HCT116 (cell line): Measurements from ENCODE around the gene DOK5.

Experiments
- EGR1 ChIP-seq: IDR thresholded peaks from 2 replicates; pipeline ENCODE4 v1.6.1; 2012; ENCODE audit warnings: low read depth
- EZH2 ChIP-seq: fragments of 200-600 bp; sonication (generic); IDR thresholded peaks from 2 replicates; pipeline ENCODE4 v1.6.1; 2017; ENCODE audit warnings: antibody characterized with exemption, mixed run types
- ZNF274 ChIP-seq: fragments of 200-500 bp; sonication (Bioruptor generic); IDR thresholded peaks from 2 replicates; pipeline ENCODE4 v1.6.1; 2014; ENCODE audit warnings: mild to moderate bottlenecking, low read depth, low read length, inconsistent platforms
- TF ChIP-seq, protein P1 (sequence below), 3 experiments: fragments of 200-600 bp in 1 of 3; sonication (generic) in 1 of 3; IDR thresholded peaks in 2 of 3; conservative IDR thresholded peaks in 1 of 3; 2 replicates each; pipeline ENCODE4 v1.5.1; 2012 to 2017; ENCODE audit warnings: low read depth in 2 of 3, low read length in 2 of 3, antibody characterized with exemption in 1 of 3, borderline replicate concordance in 1 of 3, control low read depth in 1 of 3, mild to moderate bottlenecking in 1 of 3, mixed read lengths in 1 of 3, mixed run types in 1 of 3, moderate library complexity in 1 of 3; ENCODE audit not compliant: insufficient read depth in 1 of 3
- TF ChIP-seq, protein P2 (sequence below): IDR thresholded peaks from 2 replicates; pipeline ENCODE4 v1.6.1; 2012

DNA sequence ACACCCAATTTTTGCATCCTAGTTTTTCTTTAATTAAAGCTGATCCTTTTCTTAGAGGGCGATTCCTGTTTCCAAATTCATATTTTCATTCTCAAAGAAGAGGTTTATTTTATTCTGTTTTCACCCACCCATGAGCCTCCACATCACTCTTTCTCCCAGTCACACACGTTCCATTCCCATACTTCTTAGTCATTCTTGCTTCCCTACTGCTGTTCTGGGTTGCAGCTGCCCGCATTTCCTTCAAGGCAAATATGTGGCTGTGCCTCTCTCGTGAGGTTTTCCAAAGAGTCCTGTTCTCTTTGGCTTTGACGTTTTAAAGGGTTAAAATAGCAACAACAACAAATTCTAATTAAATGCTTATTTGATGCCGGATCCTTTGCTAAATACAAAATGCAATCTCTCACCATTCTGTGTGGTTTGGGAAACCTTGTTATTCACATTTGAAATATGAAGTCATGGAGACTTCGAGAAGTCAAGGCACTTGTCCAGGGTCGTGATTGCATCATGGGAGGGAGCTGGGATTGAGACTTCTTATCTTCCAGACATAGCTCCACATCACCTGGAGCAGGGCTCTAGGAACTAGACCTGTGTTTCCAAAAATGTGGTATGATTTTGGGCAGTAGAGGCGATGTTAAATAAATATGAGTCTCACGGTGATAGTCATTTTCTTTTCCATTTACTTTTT, 126.6 kb downstream of the DOK5 start:
- TF ChIP-seq, protein P1, sequence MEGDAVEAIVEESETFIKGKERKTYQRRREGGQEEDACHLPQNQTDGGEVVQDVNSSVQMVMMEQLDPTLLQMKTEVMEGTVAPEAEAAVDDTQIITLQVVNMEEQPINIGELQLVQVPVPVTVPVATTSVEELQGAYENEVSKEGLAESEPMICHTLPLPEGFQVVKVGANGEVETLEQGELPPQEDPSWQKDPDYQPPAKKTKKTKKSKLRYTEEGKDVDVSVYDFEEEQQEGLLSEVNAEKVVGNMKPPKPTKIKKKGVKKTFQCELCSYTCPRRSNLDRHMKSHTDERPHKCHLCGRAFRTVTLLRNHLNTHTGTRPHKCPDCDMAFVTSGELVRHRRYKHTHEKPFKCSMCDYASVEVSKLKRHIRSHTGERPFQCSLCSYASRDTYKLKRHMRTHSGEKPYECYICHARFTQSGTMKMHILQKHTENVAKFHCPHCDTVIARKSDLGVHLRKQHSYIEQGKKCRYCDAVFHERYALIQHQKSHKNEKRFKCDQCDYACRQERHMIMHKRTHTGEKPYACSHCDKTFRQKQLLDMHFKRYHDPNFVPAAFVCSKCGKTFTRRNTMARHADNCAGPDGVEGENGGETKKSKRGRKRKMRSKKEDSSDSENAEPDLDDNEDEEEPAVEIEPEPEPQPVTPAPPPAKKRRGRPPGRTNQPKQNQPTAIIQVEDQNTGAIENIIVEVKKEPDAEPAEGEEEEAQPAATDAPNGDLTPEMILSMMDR (IDR thresholded peaks at IDR 0.05 in 2 of 3, conservative IDR thresholded peaks at IDR 0.05 in 1 of 3; ENCODE audit: borderline replicate concordance in 1 of 3, insufficient read depth in 1 of 3, low read depth in 2 of 3, low read length in 2 of 3) = no peak
- TF ChIP-seq ZNF274 = no peak
- TF ChIP-seq EZH2 = no peak
- no peak for TF ChIP-seq EGR1
- TF ChIP-seq, protein P2, sequence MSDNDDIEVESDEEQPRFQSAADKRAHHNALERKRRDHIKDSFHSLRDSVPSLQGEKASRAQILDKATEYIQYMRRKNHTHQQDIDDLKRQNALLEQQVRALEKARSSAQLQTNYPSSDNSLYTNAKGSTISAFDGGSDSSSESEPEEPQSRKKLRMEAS = no peak
